Loucy (cell line): ENCODE results near the gene REC114.

Source experiments
- H2AFZ ChIP-seq: fragments of 200-600 bp; sonication (generic); 2 replicates; pipeline ENCODE4 v1.6.0; 2016; ENCODE audit warnings: antibody characterized with exemption, mild to moderate bottlenecking, low read length, moderate library complexity
- H3F3A ChIP-seq: fragments of 200-600 bp; 2 replicates; pipeline ENCODE4 v1.6.0; 2016; ENCODE audit warnings: antibody characterized with exemption, low read depth, mild to moderate bottlenecking
- H3K27me3 ChIP-seq: fragments of 200-600 bp; sonication (generic); 2 replicates; pipeline ENCODE4 v1.6.1; 2014; ENCODE audit warnings: low read length, mild to moderate bottlenecking; ENCODE audit not compliant: insufficient read depth, poor library complexity, severe bottlenecking
- H3K36me3 ChIP-seq: fragments of 200-600 bp; sonication (generic); 2 replicates; pipeline ENCODE4 v1.6.1; 2016; ENCODE audit warnings: low read length; ENCODE audit not compliant: insufficient read depth
- H3K4me1 ChIP-seq: fragments of 200-600 bp; sonication (generic); 2 replicates; pipeline ENCODE4 v1.5.1; 2014; ENCODE audit warnings: low read length, mild to moderate bottlenecking; ENCODE audit not compliant: insufficient read depth, poor library complexity, severe bottlenecking
- H3K4me2 ChIP-seq: fragments of 200-600 bp; sonication (generic); 2 replicates; pipeline ENCODE4 v1.6.0; 2014; ENCODE audit warnings: antibody characterized with exemption, low read length, low read depth, mild to moderate bottlenecking; ENCODE audit not compliant: poor library complexity, severe bottlenecking
- H3K4me3 ChIP-seq: fragments of 200-600 bp; sonication (generic); 2 replicates; pipeline ENCODE4 v1.5.1; 2014; ENCODE audit warnings: low read length, mild to moderate bottlenecking, mixed read lengths; ENCODE audit not compliant: poor library complexity, severe bottlenecking
- H3K79me2 ChIP-seq: fragments of 200-600 bp; sonication (generic); 2 replicates; pipeline ENCODE4 v1.6.1; 2014; ENCODE audit warnings: low read length; ENCODE audit not compliant: insufficient read depth
- H3K9ac ChIP-seq: fragments of 200-600 bp; sonication (generic); 2 replicates; pipeline ENCODE4 v1.6.0; 2014; ENCODE audit warnings: mild to moderate bottlenecking, low read depth, low read length, moderate library complexity; ENCODE audit not compliant: poor library complexity, severe bottlenecking
- H3K9me2 ChIP-seq: fragments of 200-600 bp; sonication (generic); replicated peaks from 2 replicates; pipeline ENCODE4 v1.6.1; 2016; ENCODE audit warnings: low read depth, low read length, mixed read lengths
- H3K9me3 ChIP-seq: fragments of 200-600 bp; sonication (generic); 2 replicates; pipeline ENCODE4 v1.6.1; 2014; ENCODE audit warnings: mild to moderate bottlenecking, antibody characterized with exemption, low read length, low read depth; ENCODE audit not compliant: insufficient read depth
- H4K20me1 ChIP-seq: fragments of 200-600 bp; sonication (generic); 2 replicates; pipeline ENCODE4 v1.6.0; 2014; ENCODE audit warnings: antibody characterized with exemption, low read length, mild to moderate bottlenecking; ENCODE audit not compliant: insufficient read depth, poor library complexity, severe bottlenecking
- CTCF ChIP-seq: fragments of 200-600 bp; sonication (generic); conservative IDR thresholded peaks from 2 replicates; pipeline ENCODE4 v1.5.1; 2014; ENCODE audit warnings: mild to moderate bottlenecking, antibody characterized with exemption, low read length
- EZH2phosphoT487 ChIP-seq: fragments of 200-600 bp; IDR thresholded peaks from 2 replicates; pipeline ENCODE4 v1.6.1; 2018; ENCODE audit warnings: antibody characterized with exemption, mild to moderate bottlenecking, moderate library complexity, borderline replicate concordance

The REC114 gene

GRCh38 chr15:73600413-73601335 is 157.7 kb downstream of the REC114 start:
- TF ChIP-seq EZH2phosphoT487 (no peak), CTCF (no peak)
- Histone ChIP-seq H3K4me1 (peaks cover 20% of the 10 kb centered on the region), H4K20me1 (peaks cover 23% of the 10 kb centered on the region), H3K36me3 (no peaks in the 10 kb centered on the region; the same call in 1 of the 2 replicates), H3F3A (no peaks in the 10 kb centered on the region), H2AFZ (no peak overlapping the region), H3K27me3 (no peaks in the 10 kb centered on the region), H3K9ac (no peak overlapping the region), H3K79me2 (peaks cover 76% of the 10 kb centered on the region), H3K4me3 (no peak overlapping the region), H3K9me2 (no peaks in the 10 kb centered on the region), H3K9me3 (no peaks in the 10 kb centered on the region), H3K4me2 (no peak overlapping the region)

DNA sequence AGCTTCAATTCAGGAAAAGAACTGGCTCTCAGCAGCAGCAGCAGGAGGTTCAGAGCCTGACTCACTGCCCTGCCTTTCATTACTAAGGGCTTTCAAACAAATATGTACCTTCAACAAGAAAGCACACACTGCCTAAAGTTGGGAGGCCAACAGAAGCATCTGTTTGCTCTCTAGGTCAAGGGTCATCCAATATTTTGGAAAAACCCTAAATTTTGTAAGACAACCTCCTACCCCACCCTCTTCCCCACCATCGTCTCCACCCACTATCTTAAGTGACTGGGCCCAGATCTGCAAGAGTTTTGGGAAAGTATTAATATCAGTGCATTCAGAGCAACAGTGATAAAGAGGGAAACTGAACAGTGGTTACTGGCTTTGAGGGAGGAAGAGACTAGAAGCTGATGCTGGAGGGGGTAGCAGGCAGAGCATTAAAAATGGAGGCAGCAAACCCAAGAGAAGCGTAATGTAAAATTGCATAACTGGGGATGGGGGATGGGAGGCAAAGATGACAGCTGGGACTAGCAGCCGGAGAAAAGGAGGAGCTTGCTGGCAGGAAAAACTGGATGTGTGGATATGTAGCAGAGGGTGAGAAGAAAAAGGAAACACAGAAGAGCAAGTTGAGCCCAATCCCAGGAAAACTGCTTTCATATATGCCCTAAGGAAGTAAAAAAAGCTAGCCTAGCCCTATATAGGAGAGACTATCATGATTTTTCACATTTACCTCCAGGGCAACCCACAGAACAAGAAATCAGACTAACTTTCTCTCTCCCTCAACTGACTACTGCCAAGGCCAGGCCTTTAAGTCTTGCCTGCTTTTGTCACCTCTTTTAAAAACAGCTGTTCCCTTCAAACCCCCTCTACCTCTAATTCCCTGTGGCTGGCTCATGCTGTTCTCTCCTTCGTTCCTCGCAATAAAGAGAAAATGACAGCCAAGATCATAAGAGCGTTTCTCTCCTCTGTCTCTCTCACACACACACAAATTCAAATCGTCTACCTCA is 158.8 kb downstream of the REC114 start:
- no peaks in the 10 kb centered on the region for H3K36me3 ChIP-seq
- no peaks in the 10 kb centered on the region for H3F3A ChIP-seq
- H3K4me3 ChIP-seq = peak overlapping the region; percentile 30
- no peaks in the 10 kb centered on the region for H3K27me3 ChIP-seq
- peaks cover 21% of the 10 kb centered on the region for H3K4me1 ChIP-seq
- peaks cover 23% of the 10 kb centered on the region for H4K20me1 ChIP-seq
- peak overlapping the region; percentile 45 for H3K4me2 ChIP-seq
- no peaks in the 10 kb centered on the region for H3K9me2 ChIP-seq
- no peak overlapping the region for H2AFZ ChIP-seq
- peaks cover 76% of the 10 kb centered on the region for H3K79me2 ChIP-seq
- H3K9ac ChIP-seq = peak overlapping the region; percentile 43
- TF ChIP-seq CTCF (no peak), EZH2phosphoT487 (no peak)
- H3K9me3 ChIP-seq = no peaks in the 10 kb centered on the region

GRCh38 chr15:73602446-73602843 is 159.5 kb downstream of the REC114 start:
- peaks cover 23% of the 10 kb centered on the region for H4K20me1 ChIP-seq
- H3K79me2 ChIP-seq = peaks cover 74% of the 10 kb centered on the region
- peak overlapping the region; percentile 43 for H3K9ac ChIP-seq
- H3K4me2 ChIP-seq = peak overlapping the region; percentile 45
- H3K9me3 ChIP-seq = no peaks in the 10 kb centered on the region
- no peaks in the 10 kb centered on the region for H3K9me2 ChIP-seq
- TF ChIP-seq CTCF = no peak
- no peak for TF ChIP-seq EZH2phosphoT487
- peaks cover 28% of the 10 kb centered on the region for H3K4me1 ChIP-seq
- no peaks in the 10 kb centered on the region for H3K36me3 ChIP-seq
- no peak overlapping the region for H2AFZ ChIP-seq
- H3F3A ChIP-seq = no peaks in the 10 kb centered on the region
- no peaks in the 10 kb centered on the region for H3K27me3 ChIP-seq
- peak overlapping the region; percentile 30 for H3K4me3 ChIP-seq
